K562 (cell line): Measurements from ENCODE around the gene KRT82. TPM values are rescaled to one million over a fixed set of nuclear protein-coding genes. Genes with fewer than 3 reads are reported as not detected.

ENCODE experiments used
- ATAC-seq: fragments of 200-7000 bp; cut with Tn5 transposase; 3 replicates; pipeline ENCODE4 v1.9.1; 2020; ENCODE audit warnings: moderate library complexity
- BruUV-seq: library from RNA; stranded (reverse); fragments of 400-500 nt; replicated peaks from 2 replicates; lab custom pipeline; 2021; lab: Mats Ljungman, UMichigan
- CTCF ChIA-PET: fragments of 300-600 bp; formaldehyde crosslinking; extraction: SDS; loops from one replicate; lab custom pipeline; 2021; ENCODE audit warnings: low intra/inter-chr PET ratio; lab: Yijun Ruan, JAX
- POLR2A ChIA-PET: fragments of 300-600, 350-650 bp; sonication (Branson Sonifier 250); formaldehyde crosslinking; extraction: SDS; loops from one replicate; lab custom pipeline; 2021; ENCODE audit warnings: antibody characterized with exemption, inconsistent platforms; lab: Yijun Ruan, JAX
- DNase-seq, 4 experiments: peaks; one replicate each; pipeline versions ENCODE4 v3.0.0 to v3.0.0-alpha.2; 2011 to 2018; ENCODE audit warnings: low spot score in 3 of 4, mixed read lengths in 3 of 4; ENCODE audit errors: extremely low read depth in 1 of 4
- FAIRE-seq: peaks from 2 replicates; lab custom pipeline; 2011; peaks lifted over from hg19 to GRCh38; lab: Jason Lieb, UNC
- H2AFZ ChIP-seq: 2 replicates; pipeline ENCODE4 v1.6.0; 2011; ENCODE audit warnings: low read depth, low read length, control low read depth, inconsistent platforms
- H3K27ac ChIP-seq: fragments of 200-600 bp; 3 replicates; pipeline ENCODE4 v1.8.0; 2011; ENCODE audit warnings: low read depth, mild to moderate bottlenecking, control low read depth, inconsistent platforms, low read length, moderate library complexity, mixed read lengths; ENCODE audit errors: extremely low read depth
- H3K27me3 ChIP-seq, 2 experiments: fragments of 300-600 bp in 1 of 2; 2 replicates in 1 of 2; 3 replicates in 1 of 2; pipeline versions ENCODE4 v1.6.0 to v1.8.0; 2011; ENCODE audit warnings: inconsistent platforms in 2 of 2, low read length in 2 of 2, mild to moderate bottlenecking in 1 of 2, mixed read lengths in 1 of 2, moderate library complexity in 1 of 2; ENCODE audit not compliant: control insufficient read depth in 2 of 2, insufficient read depth in 2 of 2
- H3K36me3 ChIP-seq: fragments of 300-600 bp; 3 replicates; pipeline ENCODE4 v1.8.0; 2011; ENCODE audit warnings: mild to moderate bottlenecking, low read length, inconsistent platforms; ENCODE audit not compliant: control insufficient read depth, insufficient read depth
- H3K4me1 ChIP-seq, 2 experiments: fragments of 200-600 bp in 1 of 2; replicated peaks in 1 of 2; 2 replicates in 1 of 2; 3 replicates in 1 of 2; pipeline versions ENCODE4 v1.5.1 to v1.8.0; 2011; ENCODE audit warnings: inconsistent platforms in 2 of 2, low read length in 2 of 2, mild to moderate bottlenecking in 1 of 2, mixed read lengths in 1 of 2, moderate library complexity in 1 of 2; ENCODE audit not compliant: control insufficient read depth in 2 of 2, insufficient read depth in 2 of 2
- H3K4me2 ChIP-seq: 2 replicates; pipeline ENCODE4 v1.6.1; 2011; ENCODE audit warnings: low read length, control low read depth, inconsistent platforms, mixed read lengths; ENCODE audit not compliant: insufficient read depth
- H3K4me3 ChIP-seq: fragments of 200-600 bp; sonication (generic), shearing (Covaris generic); 2 replicates; pipeline ENCODE4 v1.5.1; 2016; ENCODE audit warnings: control low read depth, inconsistent platforms
- H3K79me2 ChIP-seq: fragments of 200-600 bp; 3 replicates; pipeline ENCODE4 v1.8.0; 2011; ENCODE audit warnings: low read length, inconsistent platforms; ENCODE audit not compliant: control insufficient read depth, insufficient read depth
- H3K9ac ChIP-seq, 2 experiments: 2 replicates each; pipeline versions ENCODE4 v1.6.0 to v1.6.1; 2011; ENCODE audit warnings: low read depth in 2 of 2, low read length in 2 of 2, control low read depth in 1 of 2, inconsistent platforms in 1 of 2, mild to moderate bottlenecking in 1 of 2, mixed read lengths in 1 of 2; ENCODE audit not compliant: insufficient read depth in 1 of 2
- H3K9me1 ChIP-seq: one replicate; pipeline ENCODE4 v1.6.0; 2011; ENCODE audit warnings: inconsistent platforms, mild to moderate bottlenecking, low read length, moderate library complexity; ENCODE audit not compliant: control insufficient read depth, insufficient read depth
- H3K9me3 ChIP-seq: replicated peaks from 2 replicates; pipeline ENCODE4 v1.5.1; 2011; ENCODE audit warnings: low read depth, low read length, inconsistent platforms; ENCODE audit not compliant: control insufficient read depth, insufficient read depth
- H4K20me1 ChIP-seq: replicated peaks from 2 replicates; pipeline ENCODE4 v1.6.1; 2011; ENCODE audit warnings: low read length, inconsistent platforms, mixed read lengths; ENCODE audit not compliant: control insufficient read depth, insufficient read depth
- ASH1L ChIP-seq: fragments of 450-650 bp; IDR thresholded peaks from 2 replicates; pipeline ENCODE4 v1.6.1; 2018; ENCODE audit warnings: borderline replicate concordance, mild to moderate bottlenecking, low read depth; ENCODE audit not compliant: partially characterized antibody
- DNMT1 ChIP-seq: fragments of 450-650 bp; IDR thresholded peaks from 2 replicates; pipeline ENCODE4 v1.6.1; 2016; ENCODE audit warnings: antibody characterized with exemption, mild to moderate bottlenecking
- FOSL1 ChIP-seq: fragments of 200-800 bp; sonication (Bioruptor generic); conservative IDR thresholded peaks from 2 replicates; pipeline ENCODE4 v1.6.1; 2016; ENCODE audit warnings: missing genetic modification characterization, missing compliant biosample characterization
- GATAD2B ChIP-seq: fragments of 450-650 bp; IDR thresholded peaks from 2 replicates; pipeline ENCODE4 v1.6.1; 2017; ENCODE audit warnings: mild to moderate bottlenecking, borderline replicate concordance
- HLTF ChIP-seq: fragments of 450-650 bp; IDR thresholded peaks from 2 replicates; pipeline ENCODE4 v1.6.1; 2016
- HOXB6 ChIP-seq: fragments of 250-450 bp; sonication (Bioruptor Pico); IDR thresholded peaks from 2 replicates; pipeline ENCODE4 v1.5.1; 2022; ENCODE audit warnings: mild to moderate bottlenecking, borderline replicate concordance
- NR2C2 ChIP-seq, 2 experiments: fragments of 200-800 bp in 1 of 2; sonication (Bioruptor generic) in 1 of 2; sonication (generic) in 1 of 2; formaldehyde crosslinking in 1 of 2; IDR thresholded peaks; 2 replicates each; pipeline versions ENCODE4 v1.6.1 to v1.8.0; 2016 to 2022; ENCODE audit warnings: mild to moderate bottlenecking in 1 of 2, missing compliant biosample characterization in 1 of 2, missing genetic modification characterization in 1 of 2, missing genetic modification reagents in 1 of 2
- SIX5 ChIP-seq, 2 experiments: IDR thresholded peaks; 2 replicates each; pipeline ENCODE4 v1.6.1; 2011; ENCODE audit warnings: low read length in 2 of 2, borderline replicate concordance in 1 of 2, low read depth in 1 of 2, mild to moderate bottlenecking in 1 of 2, moderate library complexity in 1 of 2; ENCODE audit not compliant: insufficient read depth in 1 of 2
- SPI1 ChIP-seq: IDR thresholded peaks from 2 replicates; pipeline ENCODE4 v1.6.1; 2011; ENCODE audit warnings: low read depth, low read length, control low read depth, borderline replicate concordance
- TRIM28 ChIP-seq: fragments of 450-650 bp; IDR thresholded peaks from 2 replicates; pipeline ENCODE4 v1.6.1; 2017
- ZNF165 ChIP-seq: fragments of 250-450 bp; sonication (Bioruptor Pico); IDR thresholded peaks from 2 replicates; pipeline ENCODE4 v1.4.0; 2020; ENCODE audit warnings: borderline replicate concordance
- WGBS: fragments of 100-300 bp; shearing (Covaris generic); methylation state at CpG from one replicate; pipeline ENCODE4 v1.1.6; 2016; ENCODE audit warnings: low coverage, mixed read lengths; ENCODE audit not compliant: insufficient coverage; ENCODE audit errors: missing lambda C conversion rate; 5-methylcytosine and 5-hydroxymethylcytosine counted together
- in situ Hi-C: fragments of 300-500 bp; cut with MboI; formaldehyde crosslinking; loops from 4 replicates; pipeline ENCODE4 v1.15.0; 2018; ENCODE audit warnings: inconsistent platforms, mixed read lengths
- intact Hi-C: fragments of 100-400 bp; cut with micrococcal nuclease; formaldehyde crosslinking; loops from 2 replicates; pipeline ENCODE4 v1.14.2; 2022
- polyA plus RNA-seq, 8 experiments: library from polyadenylated mRNA; depleted of rRNA in 4 of 8; stranded (reverse) in 5 of 8; unstranded in 3 of 8; fragments of >200 nt; fragmentation: Nextera tagmentation in 2 of 8; fragmentation: Illumina TruSeq in 1 of 8; extraction: Ambion mirVana in 2 of 8; extraction: Trizol in 1 of 8; gene quantifications; 2 replicates each; pipeline versions ENCODE4 v1.2.1 to v1.2.3, GENCODE V29; 2011 to 2014; ENCODE audit warnings: inconsistent platforms in 1 of 8, missing spikeins in 1 of 8
- total RNA-seq, 7 experiments: library from RNA; depleted of rRNA in 6 of 7; stranded (reverse); fragments of >200 nt in 6 of 7; fragmentation: Illumina TruSeq in 2 of 7; extraction: Trizol in 2 of 7; gene quantifications; 2 replicates each; pipeline versions ENCODE4 v1.2.1 to v1.2.3, GENCODE V29; 2011 to 2021; ENCODE audit warnings: low replicate concordance in 1 of 7
- TF ChIP-seq, protein P1 (sequence below): fragments of 200-800 bp; sonication (Bioruptor generic); IDR thresholded peaks from 2 replicates; pipeline ENCODE4 v1.6.1; 2016; ENCODE audit warnings: missing genetic modification characterization, missing compliant biosample characterization
- TF ChIP-seq, protein P2 (sequence below): fragments of 450-650 bp; formaldehyde crosslinking; IDR thresholded peaks from 2 replicates; pipeline ENCODE4 v1.4.0; 2020; ENCODE audit warnings: mild to moderate bottlenecking, moderate library complexity

KRT82 gene
- total and polyA plus RNA-seq, 9 of the 15 experiments (the other 6 are each of a cell fraction or from before 2014, with no cell fraction given) = not detected

DNA sequence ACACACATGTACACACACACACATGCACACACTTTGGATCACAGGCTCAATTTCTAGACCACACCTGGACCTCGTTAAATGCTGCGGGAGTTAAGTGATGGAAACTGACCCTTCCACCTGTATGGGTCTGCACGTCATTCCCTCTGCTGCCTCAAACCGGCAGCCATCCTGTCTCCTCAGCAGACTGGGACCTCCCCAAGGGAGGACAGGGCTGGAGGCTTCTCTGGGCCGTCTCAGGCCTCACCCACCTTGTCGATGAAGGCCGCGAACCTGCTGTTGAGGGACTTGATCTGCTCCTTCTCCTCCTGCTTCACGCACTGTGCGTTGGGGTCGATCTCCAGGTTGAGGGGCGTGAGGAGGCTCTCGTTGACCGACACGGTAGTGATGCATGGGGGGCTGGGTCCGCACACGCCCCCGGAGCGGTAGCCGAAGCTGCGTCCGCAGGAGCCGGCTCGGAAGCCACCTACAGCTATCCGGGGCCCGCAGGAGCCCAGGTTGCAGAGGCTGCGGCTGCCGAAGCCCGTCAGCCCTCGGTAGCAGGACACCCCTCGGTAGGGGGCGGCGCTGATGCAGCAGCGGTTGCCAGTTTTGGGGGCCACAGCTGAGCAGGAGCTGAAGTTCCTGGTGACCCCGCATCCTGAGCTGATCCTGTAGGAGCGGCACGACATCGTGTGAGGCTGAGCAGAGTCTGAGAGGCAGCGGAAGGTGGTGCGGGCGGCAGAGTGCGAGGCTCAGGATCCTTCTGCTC is 39.2 kb downstream of the KRT82 start, which contains the start of gene KRT85 (continued):
- TF ChIP-seq, protein P1, sequence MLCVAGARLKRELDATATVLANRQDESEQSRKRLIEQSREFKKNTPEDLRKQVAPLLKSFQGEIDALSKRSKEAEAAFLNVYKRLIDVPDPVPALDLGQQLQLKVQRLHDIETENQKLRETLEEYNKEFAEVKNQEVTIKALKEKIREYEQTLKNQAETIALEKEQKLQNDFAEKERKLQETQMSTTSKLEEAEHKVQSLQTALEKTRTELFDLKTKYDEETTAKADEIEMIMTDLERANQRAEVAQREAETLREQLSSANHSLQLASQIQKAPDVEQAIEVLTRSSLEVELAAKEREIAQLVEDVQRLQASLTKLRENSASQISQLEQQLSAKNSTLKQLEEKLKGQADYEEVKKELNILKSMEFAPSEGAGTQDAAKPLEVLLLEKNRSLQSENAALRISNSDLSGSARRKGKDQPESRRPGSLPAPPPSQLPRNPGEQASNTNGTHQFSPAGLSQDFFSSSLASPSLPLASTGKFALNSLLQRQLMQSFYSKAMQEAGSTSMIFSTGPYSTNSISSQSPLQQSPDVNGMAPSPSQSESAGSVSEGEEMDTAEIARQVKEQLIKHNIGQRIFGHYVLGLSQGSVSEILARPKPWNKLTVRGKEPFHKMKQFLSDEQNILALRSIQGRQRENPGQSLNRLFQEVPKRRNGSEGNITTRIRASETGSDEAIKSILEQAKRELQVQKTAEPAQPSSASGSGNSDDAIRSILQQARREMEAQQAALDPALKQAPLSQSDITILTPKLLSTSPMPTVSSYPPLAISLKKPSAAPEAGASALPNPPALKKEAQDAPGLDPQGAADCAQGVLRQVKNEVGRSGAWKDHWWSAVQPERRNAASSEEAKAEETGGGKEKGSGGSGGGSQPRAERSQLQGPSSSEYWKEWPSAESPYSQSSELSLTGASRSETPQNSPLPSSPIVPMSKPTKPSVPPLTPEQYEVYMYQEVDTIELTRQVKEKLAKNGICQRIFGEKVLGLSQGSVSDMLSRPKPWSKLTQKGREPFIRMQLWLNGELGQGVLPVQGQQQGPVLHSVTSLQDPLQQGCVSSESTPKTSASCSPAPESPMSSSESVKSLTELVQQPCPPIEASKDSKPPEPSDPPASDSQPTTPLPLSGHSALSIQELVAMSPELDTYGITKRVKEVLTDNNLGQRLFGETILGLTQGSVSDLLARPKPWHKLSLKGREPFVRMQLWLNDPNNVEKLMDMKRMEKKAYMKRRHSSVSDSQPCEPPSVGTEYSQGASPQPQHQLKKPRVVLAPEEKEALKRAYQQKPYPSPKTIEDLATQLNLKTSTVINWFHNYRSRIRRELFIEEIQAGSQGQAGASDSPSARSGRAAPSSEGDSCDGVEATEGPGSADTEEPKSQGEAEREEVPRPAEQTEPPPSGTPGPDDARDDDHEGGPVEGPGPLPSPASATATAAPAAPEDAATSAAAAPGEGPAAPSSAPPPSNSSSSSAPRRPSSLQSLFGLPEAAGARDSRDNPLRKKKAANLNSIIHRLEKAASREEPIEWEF (CRISPR knock-in tag) = no peak
- no peak for TF ChIP-seq ZNF165 (CRISPR knock-in tag)
- no peak for TF ChIP-seq HLTF
- TF ChIP-seq, all 486 proteins: peak for 0

DNA sequence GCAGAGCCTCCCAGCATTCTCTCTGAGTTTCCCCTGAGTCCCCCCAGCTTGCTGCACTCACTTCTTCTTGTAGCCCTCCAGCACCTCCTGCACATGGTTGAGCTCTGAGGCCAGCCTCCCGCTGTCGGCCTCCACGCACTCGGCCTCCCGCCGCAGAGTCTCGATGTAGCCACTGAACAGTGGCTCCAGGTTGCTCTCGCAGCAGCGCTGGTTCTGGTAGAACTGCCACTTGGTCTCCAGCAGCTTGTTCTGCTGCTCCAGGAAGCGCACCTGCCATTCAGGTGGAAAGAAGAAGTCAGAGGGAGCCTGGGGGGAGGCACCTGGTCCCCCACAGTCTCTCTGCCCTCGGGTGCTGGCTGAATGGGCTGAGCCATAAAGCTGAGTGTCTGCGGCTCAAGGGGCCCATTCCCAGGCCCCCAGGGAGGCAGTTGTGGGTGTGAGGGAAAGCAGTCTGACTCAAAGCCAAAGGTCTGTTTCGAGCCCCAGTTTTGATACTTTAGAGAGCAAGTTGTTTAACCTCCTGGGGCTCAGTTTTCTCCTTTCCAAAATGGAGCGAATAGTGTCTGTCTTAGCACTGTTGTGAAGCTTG is 41.1 kb downstream of the KRT82 start:
- CTCF ChIA-PET = no interaction called here
- TF ChIP-seq, protein P2, sequence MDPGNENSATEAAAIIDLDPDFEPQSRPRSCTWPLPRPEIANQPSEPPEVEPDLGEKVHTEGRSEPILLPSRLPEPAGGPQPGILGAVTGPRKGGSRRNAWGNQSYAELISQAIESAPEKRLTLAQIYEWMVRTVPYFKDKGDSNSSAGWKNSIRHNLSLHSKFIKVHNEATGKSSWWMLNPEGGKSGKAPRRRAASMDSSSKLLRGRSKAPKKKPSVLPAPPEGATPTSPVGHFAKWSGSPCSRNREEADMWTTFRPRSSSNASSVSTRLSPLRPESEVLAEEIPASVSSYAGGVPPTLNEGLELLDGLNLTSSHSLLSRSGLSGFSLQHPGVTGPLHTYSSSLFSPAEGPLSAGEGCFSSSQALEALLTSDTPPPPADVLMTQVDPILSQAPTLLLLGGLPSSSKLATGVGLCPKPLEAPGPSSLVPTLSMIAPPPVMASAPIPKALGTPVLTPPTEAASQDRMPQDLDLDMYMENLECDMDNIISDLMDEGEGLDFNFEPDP (CRISPR knock-in tag) = no peak
- TF ChIP-seq NR2C2 (CRISPR knock-in tag; IDR thresholded peaks at IDR 0.05) = no peak
- TF ChIP-seq NR2C2 (tag; IDR thresholded peaks at IDR 0.05) = no peak
- no peak for TF ChIP-seq FOSL1
- no peak for TF ChIP-seq SIX5 (IDR thresholded peaks at IDR 0.05; ENCODE audit: borderline replicate concordance in 1 of 2, insufficient read depth in 1 of 2, low read depth in 1 of 2, low read length in 2 of 2)
- no peak for TF ChIP-seq SPI1
- TF ChIP-seq GATAD2B = no peak
- TF ChIP-seq TRIM28 = no peak
- no peak for TF ChIP-seq ASH1L
- TF ChIP-seq DNMT1 = no peak
- TF ChIP-seq HOXB6 (CRISPR knock-in tag) = no peak

More for the DNA sequence above, 41.1 kb downstream of the KRT82 start:
- WGBS = under 1% methylated on average over 13 of the region's 14 CpGs
- Histone ChIP-seq H3K4me3 (no peak overlapping the region), H3K9me3 (no peaks in the 10 kb centered on the region), H3K27me3 (peaks cover 23 to 57% of the 10 kb centered on the region in 2 experiments; a peak in 4 of 5 replicates), H3K79me2 (no peaks in the 10 kb centered on the region), H4K20me1 (peaks cover 5% of the 10 kb centered on the region; the same call in 1 of the 2 replicates), H2AFZ (no peak overlapping the region), H3K27ac (no peak overlapping the region), H3K9ac (no peak overlapping the region), H3K4me2 (no peak overlapping the region), H3K36me3 (no peaks in the 10 kb centered on the region), H3K9me1 (no peaks in the 10 kb centered on the region), H3K4me1 (no peaks in the 10 kb centered on the region)
- BruUV-seq = no TSS peak
- POLR2A ChIA-PET = no interaction called here
- no peak for FAIRE-seq
- DNase-seq = no peak
- ATAC-seq = no peak
- in situ Hi-C loops (no loop called here), intact Hi-C loops (loop anchor here (10.0 kb wide), 1 partner anchor 210 kb away; no protein-coding TSS in a partner anchor)
